M059J (cell line): ENCODE data around the gene ACR. TPM values are rescaled to one million over a fixed set of nuclear protein-coding genes. Genes with fewer than 3 reads are reported as not detected.

ENCODE experiments used
- DNase-seq: peaks from one replicate; pipeline ENCODE4 v3.0.0-alpha.2; 2012; ENCODE audit warnings: low read depth
- total RNA-seq: library from RNA; depleted of rRNA; stranded (reverse); fragments of >200 nt; shearing (Covaris generic); gene quantifications from 2 replicates; pipeline ENCODE4 v1.2.3, GENCODE V29; 2014

The ACR gene
- total RNA-seq, 1 experiment from 2014 or later, result not detected

DNA sequence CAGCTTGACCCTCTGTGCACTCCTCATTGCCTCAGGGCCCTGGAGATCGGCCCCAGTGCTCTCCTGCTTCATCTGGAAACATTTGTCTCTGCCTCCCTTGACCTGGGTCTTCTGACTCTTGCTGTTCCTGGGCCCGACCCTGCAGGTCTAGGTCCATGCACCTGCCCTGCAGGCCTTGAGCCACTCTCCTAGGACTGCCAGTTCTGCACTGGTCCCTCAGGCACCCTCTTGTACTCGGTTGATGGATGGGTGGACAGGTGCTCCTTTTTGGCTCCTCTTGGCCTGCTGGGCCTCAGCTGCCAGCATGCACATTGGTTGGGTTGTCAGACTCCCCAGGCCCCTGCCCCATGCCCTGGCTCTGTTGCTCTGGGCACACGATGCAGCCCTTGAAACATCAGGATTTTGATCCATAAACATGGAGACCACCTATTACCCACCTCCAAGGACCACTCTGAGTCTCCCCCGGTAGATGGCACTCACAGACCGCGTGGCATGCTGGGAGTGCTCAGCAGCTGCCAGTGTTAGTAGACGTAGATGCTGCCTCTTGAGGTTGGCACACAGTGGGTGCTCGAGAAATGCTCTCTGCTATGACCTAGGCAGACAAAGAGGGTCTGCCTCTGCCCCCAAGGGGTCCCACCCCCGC lies 20.2 kb upstream of the ACR start:
- DNase-seq, result no peak

- DNase-seq, result no peak
These were observed 19.7 kb upstream of the ACR start for GRCh38 chr22:50718352-50718709.

GRCh38 chr22:50719814-50720300 lies 18.1 kb upstream of the ACR start:
- DNase-seq, result no peak

GRCh38 chr22:50720301-50721256 lies 17.4 kb upstream of the ACR start:
- DNase-seq, result no peak

DNA sequence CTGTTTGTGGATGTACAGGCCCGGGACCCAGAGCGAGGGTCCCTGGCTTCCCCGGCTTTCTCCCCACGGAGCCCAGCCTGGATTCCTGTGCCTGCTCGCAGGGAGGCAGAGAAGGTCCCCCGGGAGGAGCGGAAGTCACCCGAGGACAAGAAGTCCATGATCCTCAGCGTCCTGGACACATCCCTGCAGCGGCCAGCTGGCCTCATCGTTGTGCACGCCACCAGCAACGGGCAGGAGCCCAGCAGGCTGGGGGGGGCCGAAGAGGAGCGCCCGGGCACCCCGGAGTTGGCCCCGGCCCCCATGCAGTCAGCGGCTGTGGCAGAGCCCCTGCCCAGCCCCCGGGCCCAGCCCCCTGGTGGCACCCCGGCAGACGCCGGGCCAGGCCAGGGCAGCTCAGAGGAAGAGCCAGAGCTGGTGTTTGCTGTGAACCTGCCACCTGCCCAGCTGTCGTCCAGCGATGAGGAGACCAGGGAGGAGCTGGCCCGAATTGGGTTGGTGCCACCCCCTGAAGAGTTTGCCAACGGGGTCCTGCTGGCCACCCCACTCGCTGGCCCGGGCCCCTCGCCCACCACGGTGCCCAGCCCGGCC lies 16.7 kb upstream of the ACR start:
- DNase-seq, result no peak

- no peak for DNase-seq
These were observed 15.8 kb upstream of the ACR start for GRCh38 chr22:50722048-50722701.

GRCh38 chr22:50722716-50723428 lies 15.1 kb upstream of the ACR start:
- no peak for DNase-seq

DNA sequence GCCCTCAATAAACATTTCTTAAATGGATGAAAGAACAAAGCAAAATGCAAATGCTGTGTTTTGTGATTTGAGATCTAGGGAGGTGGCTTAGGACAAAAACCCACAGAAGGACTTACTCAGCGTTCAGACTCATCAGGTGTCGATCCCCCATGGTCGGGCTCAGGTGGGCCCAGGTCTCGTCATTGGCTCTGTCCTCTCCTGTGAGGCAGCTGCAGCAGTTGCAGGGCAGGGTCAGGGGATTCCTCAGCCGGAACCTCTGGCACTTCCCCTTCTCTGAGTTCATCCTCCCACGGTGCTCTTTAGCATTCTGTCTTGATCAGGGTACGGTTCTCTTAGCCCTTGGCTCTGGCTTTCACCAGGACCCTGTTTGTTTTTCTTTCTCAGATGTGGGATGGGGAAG lies 14.0 kb upstream of the ACR start:
- no peak for DNase-seq

- DNase-seq, result no peak
These were observed 13.4 kb upstream of the ACR start for GRCh38 chr22:50724616-50725015.

- no peak for DNase-seq
These were observed 12.4 kb upstream of the ACR start for GRCh38 chr22:50725597-50725996.

- no peak for DNase-seq
These were observed 11.2 kb upstream of the ACR start for GRCh38 chr22:50726643-50727340.

DNA sequence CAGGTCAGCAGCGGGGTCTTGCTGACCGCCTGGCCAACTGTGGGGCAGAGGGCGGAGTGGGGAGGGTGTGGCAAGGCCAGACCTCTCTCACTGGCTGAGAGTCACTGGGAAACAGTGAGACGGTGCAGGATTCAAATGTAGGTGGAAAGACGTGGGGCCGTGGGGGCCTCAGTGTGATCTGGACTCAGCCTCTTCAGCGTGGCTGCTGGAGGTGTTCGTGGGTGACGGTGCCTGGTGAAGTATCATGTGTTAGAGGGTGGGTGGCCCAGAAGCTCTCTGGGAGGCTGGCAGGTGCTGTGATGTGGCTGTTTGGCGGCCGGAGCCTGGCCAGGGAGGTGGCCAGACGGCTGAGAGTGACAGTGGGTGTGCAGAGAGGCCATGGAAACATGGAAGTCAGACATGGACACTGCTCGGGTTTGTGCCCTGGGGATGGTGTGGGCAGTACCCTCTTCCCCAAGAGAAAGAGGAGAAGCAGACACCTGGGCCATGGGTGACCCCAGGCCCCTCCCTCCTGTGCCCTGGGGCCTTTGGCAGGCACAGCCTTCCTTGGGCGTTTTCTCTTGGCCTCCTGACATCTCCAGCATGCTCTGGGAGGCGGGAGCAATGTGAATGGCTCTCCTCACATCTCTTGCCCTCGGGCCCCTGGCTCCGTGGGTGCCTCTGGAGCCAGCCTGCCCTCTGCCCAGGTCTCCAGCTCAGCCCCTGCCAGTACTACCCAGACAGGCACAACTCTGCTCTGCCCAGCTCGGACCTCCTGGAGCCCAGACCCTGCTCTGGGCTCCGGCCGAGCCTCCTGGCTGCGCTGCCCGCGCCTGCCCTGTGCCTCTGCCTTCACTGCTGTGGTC lies 10.1 kb upstream of the ACR start:
- DNase-seq, result no peak

DNA sequence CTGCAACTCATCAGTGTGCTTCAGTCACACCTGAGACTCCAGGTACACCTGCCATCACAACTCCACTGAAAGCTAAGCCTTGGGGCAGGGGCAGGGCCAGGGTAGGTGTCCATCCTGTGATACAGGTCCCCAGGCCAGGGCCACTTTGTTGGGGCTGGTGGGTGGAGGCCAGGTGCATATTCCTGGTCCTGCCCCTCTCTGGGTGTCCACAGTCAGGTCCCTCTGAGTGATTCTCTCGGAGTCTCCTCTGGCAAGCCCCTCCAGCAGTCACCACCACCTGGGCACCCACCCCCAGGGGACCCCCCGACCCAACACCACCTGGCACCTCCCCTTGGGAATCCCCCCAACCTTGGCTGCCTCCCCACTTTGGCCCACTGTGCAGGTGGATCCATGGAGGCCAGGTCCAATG lies 9.5 kb upstream of the ACR start:
- DNase-seq, result no peak

DNA sequence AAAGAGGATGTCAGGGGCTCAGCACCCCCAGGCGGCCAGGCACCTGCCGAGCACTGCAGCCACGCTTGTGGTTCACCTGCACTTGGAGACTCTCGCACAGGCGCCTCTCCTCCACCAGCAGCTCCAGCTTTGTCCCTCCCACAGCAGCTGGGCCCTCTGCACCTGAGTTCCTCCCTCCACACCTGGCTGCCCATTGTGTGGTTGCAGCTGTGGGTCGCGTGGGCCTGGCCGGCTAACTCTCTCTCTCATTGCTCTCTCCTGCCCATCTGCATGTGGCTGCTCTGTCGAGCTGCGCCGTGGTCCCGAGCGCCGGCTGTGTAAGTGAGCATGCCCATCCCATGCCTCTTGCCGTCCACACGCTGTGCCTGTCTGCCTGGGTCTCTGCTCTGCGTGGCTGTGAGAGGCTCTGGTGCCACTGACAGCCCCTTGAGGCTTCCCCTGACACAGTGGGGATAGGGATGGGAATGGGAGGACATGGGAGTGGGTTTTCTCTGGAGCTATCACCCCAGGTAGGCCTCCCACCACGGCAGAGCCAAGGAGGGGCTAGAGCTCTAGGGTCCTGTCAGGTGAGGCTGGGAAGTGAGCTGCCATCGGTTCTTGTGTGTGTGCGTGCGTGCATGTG lies 8.5 kb upstream of the ACR start:
- DNase-seq, result no peak

DNA sequence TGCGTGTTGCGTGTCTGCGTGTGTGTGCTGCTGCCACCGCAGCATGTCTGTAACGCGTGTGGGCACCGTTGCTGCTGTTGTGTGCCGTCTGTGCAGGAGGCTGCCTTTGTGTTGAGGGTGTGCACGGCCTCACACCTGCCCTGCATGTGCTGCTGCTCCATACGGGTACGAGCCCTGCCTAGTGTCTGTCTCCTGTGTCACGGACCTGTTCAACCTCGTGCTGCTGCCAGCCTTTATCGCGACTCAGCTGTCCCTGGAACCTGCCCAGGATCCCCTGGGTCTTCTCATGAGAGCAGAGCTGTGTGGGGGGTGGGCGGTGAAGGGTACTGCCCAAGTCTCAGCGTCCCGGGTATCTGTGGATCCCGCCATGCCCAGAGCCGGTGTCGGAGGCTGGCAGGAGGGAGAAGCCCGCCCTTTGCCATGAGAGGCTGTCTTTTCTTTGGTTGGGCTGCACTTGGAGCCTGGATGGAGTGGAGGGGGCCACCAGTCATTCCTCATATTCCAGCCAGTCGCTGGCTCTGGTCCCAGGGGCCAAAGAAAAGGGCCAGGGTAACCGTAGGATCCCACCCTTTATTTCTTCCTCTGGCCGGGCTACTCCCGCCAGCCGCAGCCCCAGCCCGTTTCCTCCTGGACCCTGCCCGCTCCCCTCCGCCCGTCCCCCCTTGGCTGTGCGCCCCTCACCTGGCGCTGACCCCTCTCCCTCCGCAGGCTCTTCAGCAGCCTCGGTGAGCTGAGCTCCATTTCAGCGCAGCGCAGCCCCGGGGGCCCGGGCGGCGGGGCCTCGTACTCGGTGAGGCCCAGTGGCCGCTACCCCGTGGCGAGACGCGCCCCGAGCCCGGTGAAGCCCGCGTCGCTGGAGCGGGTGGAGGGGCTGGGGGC lies 7.8 kb upstream of the ACR start:
- DNase-seq, result no peak

GRCh38 chr22:50730941-50731661 lies 6.9 kb upstream of the ACR start:
- no peak for DNase-seq

DNA sequence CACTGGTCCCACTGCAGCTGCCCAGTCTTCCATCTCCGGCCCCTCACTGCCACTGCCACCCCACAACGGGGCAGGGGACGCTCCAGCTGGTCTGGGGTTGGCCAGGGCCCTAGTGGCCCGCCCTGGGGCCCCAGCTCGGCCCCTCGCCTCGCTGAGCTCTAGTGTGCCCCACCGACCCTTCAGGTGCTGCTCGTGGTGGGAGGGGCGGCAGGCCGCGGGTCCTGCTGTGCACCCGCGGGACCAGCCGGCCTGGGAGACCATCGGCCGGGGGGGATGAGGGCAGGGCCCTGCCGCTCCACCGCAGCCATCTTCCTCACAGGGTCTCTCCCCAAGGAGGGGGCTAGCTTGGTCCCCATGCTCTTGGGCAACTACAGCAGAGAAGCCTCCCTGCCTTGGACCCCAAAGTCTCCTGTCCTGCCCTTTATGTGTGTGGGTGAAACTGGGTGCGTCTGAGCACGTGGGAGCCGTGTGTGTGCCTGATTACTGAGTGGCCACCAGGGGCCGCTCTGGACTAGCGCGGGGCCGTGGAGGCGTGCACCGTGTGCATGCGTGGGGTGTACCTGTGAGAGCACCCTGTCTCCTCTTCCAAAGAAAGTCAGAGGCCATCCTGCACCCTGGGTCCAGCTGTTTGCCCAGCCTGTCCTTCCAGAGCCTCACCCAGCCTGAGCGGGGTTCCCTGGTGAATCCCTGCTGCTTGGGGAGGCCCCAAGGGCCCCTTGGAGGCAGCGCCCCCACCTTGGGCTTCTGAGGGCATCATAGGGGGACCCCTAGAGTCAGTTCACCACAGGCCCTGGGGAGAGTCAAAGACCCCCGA lies 6.0 kb upstream of the ACR start:
- peak; percentile 9 for DNase-seq
